VCaP (cell line): ENCODE measurements around the gene TPRG1.
A peak's percentile ranks its signal among the peaks of the same experiment; 100 is the strongest.

Experiments
- H3K27ac ChIP-seq: fragments of 450-650 bp; 2 replicates; pipeline ENCODE4 v1.5.1; 2017
- CTCF ChIP-seq: fragments of 450-650 bp; conservative IDR thresholded peaks from 2 replicates; pipeline ENCODE4 v1.5.1; 2017; ENCODE audit warnings: mild to moderate bottlenecking, moderate library complexity

TPRG1 gene

GRCh38 chr3:189342811-189343210 is 171.0 kb downstream of the TPRG1 start:
- H3K27ac ChIP-seq: peak overlapping the region; percentile 74

GRCh38 chr3:189344996-189345395 is 173.2 kb downstream of the TPRG1 start:
- no peak for TF ChIP-seq CTCF
- H3K27ac ChIP-seq: peak overlapping the region; percentile 74; the same call in 1 of the 2 replicates

More at GRCh38 chr3:189342811-189343210, 171.0 kb downstream of the TPRG1 start:
- TF ChIP-seq CTCF: no peak

- no peak for TF ChIP-seq CTCF
- H3K27ac ChIP-seq: no peak overlapping the region
Observed at GRCh38 chr3:189349772-189350171, 178.0 kb downstream of the TPRG1 start.

GRCh38 chr3:189353318-189353965 is 181.7 kb downstream of the TPRG1 start:
- TF ChIP-seq CTCF: no peak
- peak overlapping the region; percentile 97 for H3K27ac ChIP-seq

- TF ChIP-seq CTCF: no peak
- peak overlapping the region; percentile 97 for H3K27ac ChIP-seq
Observed at GRCh38 chr3:189353988-189354889, 182.5 kb downstream of the TPRG1 start.

- peak overlapping the region; percentile 97 for H3K27ac ChIP-seq
- TF ChIP-seq CTCF: no peak
Observed at GRCh38 chr3:189355115-189355480, 183.3 kb downstream of the TPRG1 start.

GRCh38 chr3:189355481-189356201 is 183.9 kb downstream of the TPRG1 start:
- peak overlapping the region; percentile 97 for H3K27ac ChIP-seq
- no peak for TF ChIP-seq CTCF
